DMS153 treated with DMSO at 0.1 percent for 48 hours (cell line): ENCODE data around the gene PEBP1.

Source experiments
- DNase-seq: peaks from one replicate; lab custom pipeline; 2025; ENCODE audit not compliant: unreplicated experiment; lab: John Stamatoyannopoulos, UW

Gene PEBP1

GRCh38 chr12:118135788-118136558 lies at the start of gene PEBP1:
Gene PEBP1 (plus strand): TSS chr12:118136124. CDS start chr12:118136210, 86 bp downstream.
- DNase-seq = peak; percentile 80

DNA sequence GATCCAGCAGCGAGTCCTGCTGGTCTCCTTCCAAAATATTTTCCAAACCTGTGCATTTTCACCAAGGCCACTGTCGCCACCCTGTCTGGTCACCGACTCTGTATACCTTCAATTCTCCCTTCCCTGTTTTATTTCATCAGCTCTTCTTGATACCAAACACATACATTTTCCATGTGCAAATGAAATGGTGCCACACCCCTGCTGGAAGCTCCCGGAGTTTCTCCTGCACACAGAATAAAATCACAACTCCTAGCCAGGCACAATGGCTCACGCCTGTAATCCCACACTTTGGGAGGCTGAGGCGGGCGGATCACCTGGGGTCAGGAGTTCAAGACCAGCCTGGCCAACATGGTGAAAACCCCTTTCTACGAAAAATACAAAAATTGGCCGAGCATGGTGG lies 46.1 kb upstream of the PEBP1 start:
- DNase-seq = no peak

DNA sequence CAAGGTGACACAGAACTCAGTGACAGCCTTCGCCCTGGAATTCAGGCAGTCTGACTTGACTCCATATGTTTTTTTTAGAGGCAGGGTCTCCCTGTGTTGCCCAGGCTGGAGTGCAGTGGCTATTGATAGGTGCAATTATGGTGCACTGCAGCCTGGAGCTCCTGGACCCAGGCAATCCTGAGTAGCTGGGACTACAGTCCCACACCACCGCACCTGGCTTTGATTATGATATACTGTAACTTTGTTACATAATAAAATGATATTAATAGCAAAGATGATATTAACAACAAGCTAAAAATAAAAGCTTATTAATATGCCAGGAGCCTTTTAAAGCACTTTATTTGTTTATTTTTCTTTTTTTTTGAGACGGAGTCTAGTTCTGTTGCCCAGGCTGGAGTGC lies 41.9 kb upstream of the PEBP1 start:
- no peak for DNase-seq

DNA sequence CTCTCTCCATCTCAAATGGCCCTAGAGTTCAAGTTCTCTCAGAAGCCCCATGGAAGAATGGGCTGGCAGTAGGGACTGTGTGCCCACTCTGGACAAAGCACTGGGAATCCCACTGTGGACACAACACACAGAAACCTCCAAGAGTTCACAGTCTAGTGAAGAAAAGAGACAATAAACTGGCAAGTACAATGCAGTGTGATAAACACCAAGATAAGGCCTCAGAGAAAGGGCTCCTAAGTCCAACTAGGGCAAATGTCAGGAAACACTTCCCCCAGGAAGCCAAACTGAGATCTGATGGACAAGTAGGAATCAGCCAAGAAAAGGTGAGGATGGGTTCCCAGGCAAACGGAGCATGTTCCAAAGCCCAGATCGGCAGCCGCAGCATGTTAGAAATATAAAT lies 37.5 kb upstream of the PEBP1 start:
- no peak for DNase-seq

- DNase-seq = peak; percentile 60
Measured at GRCh38 chr12:118098911-118099671, 36.8 kb upstream of the PEBP1 start.

GRCh38 chr12:118101051-118101450 lies 34.9 kb upstream of the PEBP1 start:
- no peak for DNase-seq

DNA sequence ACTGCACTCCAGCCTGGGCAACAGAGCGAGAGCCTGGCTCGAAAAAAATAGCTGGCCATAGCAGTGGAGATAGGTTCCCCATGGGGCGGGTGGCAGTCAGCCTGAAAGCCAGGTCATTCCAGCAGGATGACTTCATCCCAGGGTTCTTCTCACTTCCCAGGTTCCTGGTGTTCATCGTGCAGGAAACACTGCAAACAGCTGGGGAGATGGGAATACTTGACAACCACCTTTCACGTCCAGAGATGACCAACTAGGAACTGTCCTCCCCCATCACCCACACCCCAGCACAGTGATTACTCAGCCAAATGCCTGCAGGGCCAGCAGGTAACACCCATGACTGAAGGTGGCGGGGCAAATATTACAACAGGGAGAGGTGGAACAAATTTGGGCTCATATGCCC lies 33.9 kb upstream of the PEBP1 start:
- DNase-seq = no peak

DNA sequence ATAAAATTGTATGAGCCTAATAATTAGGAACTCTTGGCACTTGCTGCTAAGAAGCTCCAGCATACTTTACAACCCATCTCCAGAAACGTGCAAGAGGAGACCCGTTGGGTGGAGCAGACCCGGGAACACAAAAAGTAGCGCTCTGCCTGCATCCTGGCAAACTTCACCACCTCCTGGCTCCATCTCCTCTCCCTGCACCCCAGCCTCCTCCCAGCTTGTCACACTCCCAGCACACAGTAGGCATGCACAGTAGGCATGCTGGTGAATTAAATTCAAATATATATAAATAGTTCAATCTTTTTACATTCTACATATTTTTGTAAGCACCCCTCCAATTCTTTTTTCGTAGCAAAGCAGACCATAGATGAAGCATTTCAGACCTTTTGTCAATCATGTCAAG lies 33.3 kb upstream of the PEBP1 start:
- DNase-seq = no peak

DNA sequence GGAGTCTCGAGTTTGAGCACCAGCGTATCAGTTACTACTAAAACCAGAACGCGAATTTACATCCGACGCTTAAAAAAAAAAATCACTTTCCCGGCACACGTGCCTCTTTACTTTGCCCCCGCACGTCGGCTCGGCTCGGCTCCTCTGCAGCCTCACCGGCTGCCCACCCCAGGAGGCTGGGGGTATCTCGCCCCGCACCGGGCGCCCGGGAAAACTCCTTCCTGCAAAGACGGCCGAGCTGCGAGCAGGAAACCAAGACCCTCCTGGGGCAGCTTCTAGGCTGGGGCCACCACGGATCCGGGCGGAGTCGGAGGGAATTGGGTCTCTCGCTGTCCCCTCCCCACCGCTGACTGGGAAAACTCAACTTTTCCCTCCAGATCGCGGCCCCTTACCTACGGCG lies 32.7 kb upstream of the PEBP1 start:
- DNase-seq = peak; percentile 20

GRCh38 chr12:118103601-118104382 lies 32.1 kb upstream of the PEBP1 start, which contains the start of gene VSIG10:
Gene VSIG10 (minus strand): TSS chr12:118104011. CDS start chr12:118103671, 340 bp downstream.
- peak; percentile 82 for DNase-seq

DNA sequence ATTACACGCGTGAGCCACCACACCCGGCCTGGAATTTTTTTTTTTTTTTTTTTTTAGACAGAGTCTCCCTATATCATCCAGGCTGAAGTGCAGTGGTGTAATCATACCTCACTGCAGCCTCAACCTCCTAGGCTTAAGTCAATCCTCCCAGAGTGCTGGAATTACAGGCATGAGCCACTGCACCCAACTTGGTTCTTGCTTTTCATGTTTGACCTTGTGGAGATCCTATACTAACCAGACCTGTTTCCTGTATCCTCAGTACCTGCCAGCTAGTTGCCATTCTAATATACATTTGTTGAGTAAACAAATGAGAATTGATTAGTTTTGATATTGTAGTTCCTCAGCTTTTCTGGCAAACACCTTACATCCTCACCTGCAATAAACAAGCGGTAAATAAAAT lies 28.9 kb upstream of the PEBP1 start:
- DNase-seq = no peak

- no peak for DNase-seq
Measured at GRCh38 chr12:118107694-118108093, 28.2 kb upstream of the PEBP1 start.

DNA sequence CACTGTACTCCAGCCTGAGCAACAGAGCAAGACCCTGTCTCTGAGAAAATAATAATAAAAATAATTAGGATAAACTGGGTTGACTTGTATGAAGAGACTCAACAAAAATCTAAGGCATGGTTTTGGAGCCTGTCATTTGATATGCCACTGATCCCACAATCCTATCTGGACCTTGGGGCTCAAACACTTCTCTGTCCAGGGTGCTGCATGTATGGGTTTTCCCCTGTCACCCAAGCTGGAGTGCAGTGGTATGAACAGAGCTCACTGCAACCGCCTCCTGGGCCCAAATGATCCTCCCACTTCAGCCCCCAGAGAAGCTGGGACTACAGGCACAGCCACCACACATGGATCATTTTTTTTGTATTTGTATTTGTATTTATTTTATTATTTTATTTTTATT lies 26.8 kb upstream of the PEBP1 start:
- DNase-seq = no peak

DNA sequence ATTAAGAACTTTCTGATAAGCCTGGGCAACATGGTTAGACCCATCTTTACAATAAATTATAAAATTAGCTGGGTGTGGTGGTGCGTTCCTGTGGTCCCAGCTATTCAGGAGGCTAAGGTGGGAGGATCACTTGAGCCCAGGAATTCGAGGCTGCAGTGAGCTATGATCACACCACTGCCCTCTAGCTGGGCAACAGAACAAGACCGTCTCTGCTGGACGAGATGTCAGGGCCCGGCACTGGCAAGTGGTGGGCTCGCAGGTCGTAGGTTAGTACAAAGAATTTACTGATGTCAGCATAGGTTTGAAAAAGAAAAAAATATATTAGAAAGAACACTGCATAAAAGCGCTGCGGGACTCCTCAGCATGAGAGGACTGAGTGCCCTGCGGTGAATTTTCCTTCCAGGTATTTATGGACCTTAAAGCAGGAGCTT lies 16.5 kb upstream of the PEBP1 start:
- DNase-seq = no peak

GRCh38 chr12:118120579-118121363 lies 15.2 kb upstream of the PEBP1 start:
- peak; percentile 53 for DNase-seq

DNA sequence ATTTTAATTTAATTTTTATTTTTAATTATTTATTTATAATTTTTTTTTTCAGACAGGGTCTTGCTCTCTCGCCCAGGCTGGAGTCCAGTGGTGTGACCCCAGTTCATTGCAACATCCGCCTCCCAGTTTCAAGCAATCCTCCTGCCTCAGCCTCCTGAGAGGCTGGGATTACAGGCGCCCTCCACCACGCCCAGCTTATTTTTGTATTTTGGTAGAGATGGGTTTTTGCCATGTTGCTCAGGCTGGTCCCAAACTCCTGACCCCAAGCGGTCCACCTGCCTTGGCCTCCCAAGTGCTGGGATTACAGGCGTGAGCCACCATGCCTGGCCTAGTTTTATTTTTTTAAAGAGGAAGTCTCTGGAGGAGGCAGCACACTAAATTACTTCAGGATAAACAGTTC lies 13.7 kb upstream of the PEBP1 start:
- no peak for DNase-seq

DNA sequence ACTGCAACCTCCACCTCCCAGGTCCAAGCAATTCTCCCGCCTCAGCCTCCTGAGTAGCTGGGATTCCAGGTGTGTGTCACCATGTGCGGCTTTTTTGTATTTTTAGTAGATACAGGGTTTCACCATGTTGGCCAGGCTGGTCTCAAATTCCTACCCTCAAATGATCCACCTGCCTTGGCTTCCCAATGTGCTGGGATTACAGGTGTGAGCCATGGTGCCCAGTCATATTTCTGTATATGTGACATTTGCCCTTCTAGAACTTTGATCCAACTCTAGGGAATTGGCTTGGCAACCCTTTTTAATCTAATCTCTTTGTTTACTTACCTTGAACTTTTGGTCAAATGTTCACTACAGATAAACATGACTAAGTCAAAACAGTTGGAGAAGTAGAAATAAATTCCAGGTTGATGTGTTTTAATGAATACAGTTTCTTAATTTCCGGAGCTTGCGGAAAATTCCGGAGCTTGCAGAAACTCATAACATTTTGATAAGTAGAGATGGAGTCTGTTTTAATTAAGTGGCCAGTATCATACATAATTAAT lies 11.5 kb upstream of the PEBP1 start:
- no peak for DNase-seq

GRCh38 chr12:118125743-118126118 lies 10.2 kb upstream of the PEBP1 start:
- no peak for DNase-seq

DNA sequence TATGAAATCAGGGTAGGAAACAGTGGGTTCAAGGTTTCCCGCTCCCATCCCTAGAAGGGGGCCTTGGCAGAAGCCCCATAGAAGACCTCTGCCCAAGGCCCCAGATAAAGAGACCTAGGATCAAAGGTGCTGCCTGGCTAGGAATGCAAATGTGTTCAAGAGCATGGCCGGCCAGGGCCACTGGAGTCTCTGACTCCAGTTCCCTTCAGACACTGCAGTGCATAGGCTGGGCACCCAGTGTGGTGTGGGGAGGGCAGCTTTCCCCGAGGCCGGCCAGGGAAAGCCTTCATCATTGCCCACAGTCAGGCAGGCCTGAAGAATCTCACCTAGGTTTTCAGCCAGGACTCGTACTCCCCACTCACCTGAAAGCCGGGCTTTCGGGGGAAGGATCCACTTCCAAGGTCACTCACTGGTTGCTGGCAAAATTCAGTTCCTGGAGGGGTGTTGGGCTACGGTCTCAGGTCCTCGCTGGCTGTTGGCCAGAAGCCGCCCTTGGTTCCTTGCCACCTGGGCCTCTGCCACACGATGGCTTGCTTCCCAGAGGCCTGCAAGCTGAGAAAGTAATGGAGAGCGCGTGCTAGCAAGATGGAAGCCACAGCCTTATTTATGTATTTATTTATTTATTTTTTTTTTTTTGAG lies 9.7 kb upstream of the PEBP1 start:
- DNase-seq = no peak

- no peak for DNase-seq
Measured at GRCh38 chr12:118127867-118128266, 8.1 kb upstream of the PEBP1 start.
